Keratinocyte (primary cell): Measurements from ENCODE around the gene DSCAM. TPM values are rescaled to one million over a fixed set of nuclear protein-coding genes. Genes with fewer than 3 reads are reported as not detected.

Source experiments
- DNase-seq: peaks from one replicate; pipeline ENCODE4 v3.0.0-alpha.2; 2011; ENCODE audit warnings: low read depth, missing footprints, low spot score
- FAIRE-seq: peaks from 2 replicates; lab custom pipeline; 2011; peaks lifted over from hg19 to GRCh38; lab: Jason Lieb, UNC
- H2AFZ ChIP-seq: 2 replicates; pipeline ENCODE4 v1.6.0; 2012; ENCODE audit warnings: low read length, control low read depth, inconsistent platforms; ENCODE audit not compliant: control insufficient read depth
- H3K27ac ChIP-seq: 2 replicates; pipeline ENCODE4 v1.5.1; 2011; ENCODE audit warnings: low read length; ENCODE audit not compliant: control insufficient read depth, insufficient read depth
- H3K27me3 ChIP-seq: 3 replicates; pipeline ENCODE4 v1.6.0; 2011; ENCODE audit warnings: low read length; ENCODE audit not compliant: control insufficient read depth, insufficient read depth; ENCODE audit errors: extremely low read depth
- H3K36me3 ChIP-seq, 2 experiments: 2 replicates in 1 of 2; 3 replicates in 1 of 2; pipeline ENCODE4 v1.5.1; 2011; ENCODE audit warnings: low read length in 2 of 2, mild to moderate bottlenecking in 1 of 2; ENCODE audit not compliant: control insufficient read depth in 2 of 2, insufficient read depth in 2 of 2; ENCODE audit errors: extremely low read depth in 1 of 2
- H3K4me1 ChIP-seq: 3 replicates; pipeline ENCODE4 v1.5.1; 2011; ENCODE audit warnings: low read length; ENCODE audit not compliant: control insufficient read depth, insufficient read depth; ENCODE audit errors: extremely low read depth
- H3K4me2 ChIP-seq: 3 replicates; pipeline ENCODE4 v1.6.0; 2011; ENCODE audit warnings: low read depth, low read length; ENCODE audit not compliant: control insufficient read depth, insufficient read depth; ENCODE audit errors: extremely low read depth
- H3K4me3 ChIP-seq, 3 experiments: fragments of 200-600 bp in 1 of 3; sonication (generic) in 1 of 3; 2 replicates in 2 of 3; 3 replicates in 1 of 3; pipeline ENCODE4 v1.5.1; 2011 to 2016; ENCODE audit warnings: low read length in 3 of 3, mild to moderate bottlenecking in 3 of 3, control low read depth in 2 of 3, inconsistent platforms in 1 of 3, low read depth in 1 of 3, mixed read lengths in 1 of 3, mixed run types in 1 of 3, moderate library complexity in 1 of 3; ENCODE audit not compliant: control insufficient read depth in 2 of 3, insufficient read depth in 2 of 3; ENCODE audit errors: extremely low read depth in 1 of 3
- H3K79me2 ChIP-seq: 2 replicates; pipeline ENCODE4 v1.6.0; 2012; ENCODE audit warnings: low read length; ENCODE audit not compliant: control insufficient read depth, insufficient read depth
- H3K9ac ChIP-seq: 3 replicates; pipeline ENCODE4 v1.6.0; 2011; ENCODE audit warnings: low read length; ENCODE audit not compliant: control insufficient read depth, insufficient read depth; ENCODE audit errors: extremely low read depth
- H3K9me1 ChIP-seq: 3 replicates; pipeline ENCODE4 v1.6.0; 2011; ENCODE audit warnings: low read length; ENCODE audit not compliant: control insufficient read depth, insufficient read depth; ENCODE audit errors: extremely low read depth
- H3K9me3 ChIP-seq: 2 replicates; pipeline ENCODE4 v1.5.1; 2012; ENCODE audit warnings: low read depth, low read length; ENCODE audit not compliant: control insufficient read depth
- H4K20me1 ChIP-seq: 3 replicates; pipeline ENCODE4 v1.6.0; 2011; ENCODE audit warnings: low read length; ENCODE audit not compliant: control insufficient read depth, insufficient read depth; ENCODE audit errors: extremely low read depth
- CTCF ChIP-seq, 3 experiments: IDR thresholded peaks in 1 of 3; conservative IDR thresholded peaks in 1 of 3; optimal IDR thresholded peaks in 1 of 3; 2 replicates in 2 of 3; 3 replicates in 1 of 3; pipeline versions ENCODE3 to v1.5.1; 2011; ENCODE audit warnings: low read length in 3 of 3, mild to moderate bottlenecking in 3 of 3, moderate library complexity in 2 of 3, control low read depth in 1 of 3, inconsistent platforms in 1 of 3; ENCODE audit not compliant: insufficient read depth in 2 of 3; ENCODE audit errors: extremely low read depth in 1 of 3
- EZH2 ChIP-seq: IDR thresholded peaks from one replicate; pipeline ENCODE4 v1.6.1; 2012; ENCODE audit warnings: inconsistent platforms, mild to moderate bottlenecking, low read length, moderate library complexity
- dilution Hi-C: fragments of 300-500 bp; cut with MboI; formaldehyde crosslinking; loops from one replicate; pipeline ENCODE4 v1.7.0; 2020; ENCODE audit warnings: low sequenced_read_pairs; ENCODE audit not compliant: extremely low pct_ligation_motif_present
- polyA plus RNA-seq, 5 experiments: library from polyadenylated mRNA; depleted of rRNA in 3 of 5; stranded (reverse) in 3 of 5; stranded (forward) in 1 of 5; unstranded in 1 of 5; fragments of >200 nt; gene quantifications; 1 replicate in 1 of 5; 2 replicates in 3 of 5; 3 replicates in 1 of 5; pipeline versions ENCODE4 v1.2.1 to v1.2.3, GENCODE V29; 2011 to 2012; ENCODE audit warnings: missing spikeins in 2 of 5, low read depth in 1 of 5, low replicate concordance in 1 of 5

The DSCAM gene
- polyA plus RNA-seq, 1 donor (not counting 4 experiments of a cell fraction or from before 2014, with no cell fraction given), result 2.1 TPM

DNA sequence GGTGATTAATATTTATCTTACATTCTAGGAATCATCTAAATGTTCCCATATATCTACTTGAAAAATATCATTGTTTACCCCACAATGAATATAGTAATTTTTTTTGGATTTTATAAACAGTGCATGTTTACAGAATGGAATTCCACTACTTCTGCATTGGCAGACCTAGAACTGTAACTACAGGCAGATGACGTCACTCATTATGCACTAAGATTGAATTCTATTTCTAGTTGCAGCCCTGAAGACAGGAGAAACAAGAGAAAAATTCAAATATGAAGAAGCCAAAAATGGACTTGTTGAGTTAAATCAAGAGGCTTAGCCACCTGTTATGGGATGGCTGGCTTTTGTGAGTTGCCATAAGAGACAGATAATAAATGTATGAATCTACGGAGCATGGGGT lies 615.0 kb downstream of the DSCAM start:
- Histone ChIP-seq H3K36me3 (no peaks in the 10 kb centered on the region), H3K4me1 (no peaks in the 10 kb centered on the region), H2AFZ (no peak overlapping the region), H3K9ac (no peak overlapping the region), H3K79me2 (no peaks in the 10 kb centered on the region), H3K4me3 (no peak overlapping the region), H3K9me1 (no peaks in the 10 kb centered on the region), H3K9me3 (no peaks in the 10 kb centered on the region), H3K4me2 (no peak overlapping the region), H4K20me1 (no peaks in the 10 kb centered on the region), H3K27me3 (no peaks in the 10 kb centered on the region), H3K27ac (no peak overlapping the region)
- dilution Hi-C loops, result no loop called here
- FAIRE-seq (no peak), DNase-seq (no peak)
- TF ChIP-seq CTCF (optimal IDR thresholded peaks at IDR 0.05 in 1 of 3, IDR thresholded peaks at IDR 0.05 in 1 of 3, conservative IDR thresholded peaks at IDR 0.05 in 1 of 3; ENCODE audit: extremely low read depth in 1 of 3, insufficient read depth in 2 of 3, low read length in 3 of 3) (no peak), EZH2 (no peak)

GRCh38 chr21:40227096-40227495 lies 619.9 kb downstream of the DSCAM start:
- H3K4me3 ChIP-seq, result no peak overlapping the region
- H3K4me2 ChIP-seq, result no peak overlapping the region
- H3K27ac ChIP-seq, result no peak overlapping the region
- DNase-seq, result no peak
- dilution Hi-C loops, result no loop called here
- TF ChIP-seq CTCF (optimal IDR thresholded peaks at IDR 0.05 in 1 of 3, IDR thresholded peaks at IDR 0.05 in 1 of 3, conservative IDR thresholded peaks at IDR 0.05 in 1 of 3; ENCODE audit: extremely low read depth in 1 of 3, insufficient read depth in 2 of 3, low read length in 3 of 3) (no peak), EZH2 (no peak)
- no peak overlapping the region for H3K9ac ChIP-seq
- no peaks in the 10 kb centered on the region for H3K36me3 ChIP-seq
- H3K27me3 ChIP-seq, result no peaks in the 10 kb centered on the region
- H3K79me2 ChIP-seq, result no peaks in the 10 kb centered on the region
- no peak overlapping the region for H2AFZ ChIP-seq
- H3K4me1 ChIP-seq, result no peaks in the 10 kb centered on the region
- H3K9me1 ChIP-seq, result no peaks in the 10 kb centered on the region
- H4K20me1 ChIP-seq, result no peaks in the 10 kb centered on the region
- no peaks in the 10 kb centered on the region for H3K9me3 ChIP-seq
- FAIRE-seq, result no peak
